GM12878 (cell line): ENCODE data around the gene DKK1. TPM values are rescaled to one million over a fixed set of nuclear protein-coding genes. Genes with fewer than 3 reads are reported as not detected.

Experiments used
- ATAC-seq: fragments of 200-7000 bp; cut with Tn5 transposase; 3 replicates; pipeline ENCODE4 v1.9.1; 2020; ENCODE audit warnings: mild to moderate bottlenecking, moderate library complexity
- Bru-seq: library from RNA; stranded (reverse); fragments of 400-500 nt; gene quantifications from one replicate; lab custom pipeline; 2021; lab: Mats Ljungman, UMichigan
- BruChase-seq, 2 experiments: library from RNA; stranded (reverse); fragments of 400-500 nt; gene quantifications; one replicate each; lab custom pipeline; 2021; lab: Mats Ljungman, UMichigan
- BruUV-seq: library from RNA; stranded (reverse); fragments of 400-500 nt; replicated peaks from 2 replicates; lab custom pipeline; 2021; lab: Mats Ljungman, UMichigan
- CTCF ChIA-PET: fragments of 300-600 bp; sonication (Branson Sonifier 250); formaldehyde crosslinking; extraction: SDS; loops from one replicate; lab custom pipeline; 2021; ENCODE audit warnings: inconsistent platforms; lab: Yijun Ruan, JAX
- POLR2A ChIA-PET: fragments of 350-600 bp; formaldehyde crosslinking; extraction: SDS; loops from one replicate; lab custom pipeline; 2021; ENCODE audit warnings: inconsistent platforms; lab: Charles Lee
- RAD21 ChIA-PET: fragments of 300-600 bp; sonication (Branson Sonifier 250); formaldehyde crosslinking; loops from one replicate; lab custom pipeline; 2023; ENCODE audit warnings: antibody characterized with exemption; ENCODE audit not compliant: unreplicated experiment; lab: Charles Lee
- SMC1A ChIA-PET: fragments of 300-600 bp; sonication (Branson Sonifier 250); formaldehyde crosslinking; loops from one replicate; lab custom pipeline; 2023; ENCODE audit not compliant: unreplicated experiment, uncharacterized antibody; lab: Charles Lee
- DNase-seq: peaks from one replicate; pipeline ENCODE4 v3.0.0-alpha.2; 2011; ENCODE audit warnings: low read depth, low spot score
- FAIRE-seq: peaks from 3 replicates; lab custom pipeline; 2011; peaks lifted over from hg19 to GRCh38; lab: Jason Lieb, UNC
- H2AFZ ChIP-seq: 2 replicates; pipeline ENCODE4 v1.6.0; 2011; ENCODE audit warnings: low read depth, low read length, control low read depth; ENCODE audit not compliant: control insufficient read depth
- H3K27ac ChIP-seq: 2 replicates; pipeline ENCODE4 v1.5.1; 2011; ENCODE audit warnings: control low read depth; ENCODE audit not compliant: control insufficient read depth, insufficient read depth
- H3K27me3 ChIP-seq, 2 experiments: replicated peaks in 1 of 2; 2 replicates each; pipeline versions ENCODE4 v1.6.0 to v1.6.1; 2011; ENCODE audit warnings: low read length in 1 of 2; ENCODE audit not compliant: control insufficient read depth in 2 of 2, insufficient read depth in 2 of 2
- H3K36me3 ChIP-seq, 2 experiments: 2 replicates each; pipeline ENCODE4 v1.5.1; 2011; ENCODE audit warnings: low read length in 1 of 2; ENCODE audit not compliant: control insufficient read depth in 2 of 2, insufficient read depth in 2 of 2
- H3K4me1 ChIP-seq: 2 replicates; pipeline ENCODE4 v1.6.1; 2011; ENCODE audit warnings: mild to moderate bottlenecking, low read length, moderate library complexity, mixed read lengths; ENCODE audit not compliant: control insufficient read depth, insufficient read depth
- H3K4me2 ChIP-seq: 2 replicates; pipeline ENCODE4 v1.6.0; 2011; ENCODE audit warnings: control low read depth; ENCODE audit not compliant: control insufficient read depth, insufficient read depth
- H3K4me3 ChIP-seq: fragments of 200-600 bp; sonication (generic); 2 replicates; pipeline ENCODE4 v1.5.1; 2016
- H3K79me2 ChIP-seq: 2 replicates; pipeline ENCODE4 v1.6.0; 2011; ENCODE audit warnings: low read length; ENCODE audit not compliant: control insufficient read depth, insufficient read depth
- H3K9ac ChIP-seq: 2 replicates; pipeline ENCODE4 v1.8.0; 2011; ENCODE audit warnings: low read length, control low read depth, mixed read lengths; ENCODE audit not compliant: control insufficient read depth, insufficient read depth
- H3K9me3 ChIP-seq: replicated peaks from 3 replicates; pipeline ENCODE4 v1.5.1; 2011; ENCODE audit warnings: mild to moderate bottlenecking, low read length; ENCODE audit not compliant: control insufficient read depth, insufficient read depth
- H4K20me1 ChIP-seq: 2 replicates; pipeline ENCODE4 v1.6.0; 2011; ENCODE audit not compliant: control insufficient read depth, insufficient read depth
- ATF2 ChIP-seq: IDR thresholded peaks from 2 replicates; pipeline ENCODE4 v1.6.1; 2012; ENCODE audit warnings: low read length, inconsistent platforms
- FOS ChIP-seq: IDR thresholded peaks from 3 replicates; pipeline ENCODE4 v1.6.1; 2011; ENCODE audit warnings: borderline replicate concordance; ENCODE audit not compliant: insufficient read length; ENCODE audit errors: extremely low read depth
- WGBS: methylation state at CpG from one replicate; pipeline ENCODE4 v1.1.6; 2016; ENCODE audit warnings: low lambda C conversion rate; ENCODE audit not compliant: insufficient replicate concordance, insufficient coverage; ENCODE audit errors: missing lambda C conversion rate; 5-methylcytosine and 5-hydroxymethylcytosine counted together
- in situ Hi-C: fragments of 300-500 bp; cut with MboI; formaldehyde crosslinking; loops from 9 replicates; pipeline ENCODE4 v1.14.3; 2018; ENCODE audit warnings: mixed read lengths
- intact Hi-C: fragments of 100-400 bp; cut with micrococcal nuclease; formaldehyde crosslinking; loops from one replicate; pipeline ENCODE4 v1.14.2; 2022; ENCODE audit not compliant: unreplicated experiment
- long read RNA-seq, 2 experiments: library from polyadenylated mRNA; unstranded; transcript quantifications; one replicate each; pipeline ENCODE4 v2.0.0, GENCODE V29; 2019 to 2020
- polyA minus RNA-seq, 3 experiments: library from RNA; depleted of rRNA, polyadenylated mRNA; stranded (reverse); fragments of >200 nt; gene quantifications; 2 replicates each; pipeline ENCODE4 v1.2.3, GENCODE V29; 2011
- polyA plus RNA-seq, 11 experiments: library from polyadenylated mRNA; depleted of rRNA in 4 of 11; unstranded in 6 of 11; stranded (reverse) in 5 of 11; fragments of >200 nt; fragmentation: Nextera tagmentation in 4 of 11; fragmentation: Illumina TruSeq in 1 of 11; extraction: Ambion mirVana in 4 of 11; extraction: Trizol in 1 of 11; gene quantifications; 1 replicate in 1 of 11; 2 replicates in 10 of 11; pipeline versions ENCODE4 v1.2.1 to v1.2.3, GENCODE V29; 2011 to 2016; ENCODE audit warnings: inconsistent platforms in 2 of 11, missing spikeins in 2 of 11, low read depth in 1 of 11
- total RNA-seq, 4 experiments: library from RNA; depleted of rRNA in 3 of 4; stranded (reverse); fragments of >200 nt in 3 of 4; fragmentation: Illumina TruSeq in 1 of 4; extraction: Trizol in 1 of 4; gene quantifications; 2 replicates each; pipeline versions ENCODE4 v1.2.1 to v1.2.3, GENCODE V29; 2013 to 2021
- TF ChIP-seq, protein P1 (sequence below), 3 experiments: IDR thresholded peaks in 2 of 3; conservative IDR thresholded peaks in 1 of 3; 2 replicates each; pipeline ENCODE4 v1.5.1; 2011; ENCODE audit warnings: low read depth in 3 of 3, low read length in 3 of 3, mild to moderate bottlenecking in 3 of 3, control low read depth in 2 of 3, moderate library complexity in 2 of 3, inconsistent platforms in 1 of 3, mixed read lengths in 1 of 3; ENCODE audit not compliant: control insufficient read depth in 2 of 3, insufficient read depth in 1 of 3; ENCODE audit errors: extremely low read depth in 1 of 3

The DKK1 gene, protein sequence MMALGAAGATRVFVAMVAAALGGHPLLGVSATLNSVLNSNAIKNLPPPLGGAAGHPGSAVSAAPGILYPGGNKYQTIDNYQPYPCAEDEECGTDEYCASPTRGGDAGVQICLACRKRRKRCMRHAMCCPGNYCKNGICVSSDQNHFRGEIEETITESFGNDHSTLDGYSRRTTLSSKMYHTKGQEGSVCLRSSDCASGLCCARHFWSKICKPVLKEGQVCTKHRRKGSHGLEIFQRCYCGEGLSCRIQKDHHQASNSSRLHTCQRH
- not detected in 2 replicates for total RNA-seq (2013; cell fraction: nucleolus; rRNA removed)
- total RNA-seq (2014; rRNA removed) (not detected in 2 replicates), total RNA-seq (2014; rRNA removed; fragmentation: Illumina TruSeq; extraction: Trizol) (not detected in 2 replicates), total RNA-seq (2021) (0.77 TPM in 1 of 2 replicates, not detected in the other), polyA plus RNA-seq (2011; rRNA removed) (not detected in 2 replicates), polyA plus RNA-seq (2014; fragmentation: Illumina TruSeq; extraction: Trizol) (not detected in 2 replicates), polyA plus RNA-seq (2014; fragmentation: Nextera tagmentation; extraction: Ambion mirVana) (not detected), polyA plus RNA-seq (2014; rRNA removed) (not detected in 2 replicates), polyA plus RNA-seq (2016; fragmentation: Nextera tagmentation; extraction: Ambion mirVana) (under 1 TPM; 0.12 to 0.33 TPM), polyA minus RNA-seq (2011; rRNA and poly(A)+ RNA removed) (not detected in 2 replicates), Bru-seq, nascent RNA (percentile 36 among the genes with signal in this experiment), BruChase-seq, experiment 1, labeled RNA remaining after a 6-hour chase (percentile 41 among the genes with signal in this experiment), BruChase-seq, experiment 2, labeled RNA remaining after a 2-hour chase (percentile 40 among the genes with signal in this experiment)
- not detected for polyA plus RNA-seq (2011; ENCODE audit: low read depth)
- polyA plus RNA-seq (2011; cell fraction: cytosol; rRNA removed): not detected in 2 replicates
- polyA plus RNA-seq (2011; cell fraction: nucleus; rRNA removed): not detected in 2 replicates
- not detected in 2 replicates for polyA plus RNA-seq (2012)
- 0.73 TPM in 1 of 2 replicates, not detected in the other for polyA minus RNA-seq (2011; cell fraction: cytosol; rRNA and poly(A)+ RNA removed)
- polyA minus RNA-seq (2011; cell fraction: nucleus; rRNA and poly(A)+ RNA removed): not detected in 2 replicates
- long read RNA-seq, experiment 1: 0 reads
- long read RNA-seq, experiment 2: 0 reads

DNA sequence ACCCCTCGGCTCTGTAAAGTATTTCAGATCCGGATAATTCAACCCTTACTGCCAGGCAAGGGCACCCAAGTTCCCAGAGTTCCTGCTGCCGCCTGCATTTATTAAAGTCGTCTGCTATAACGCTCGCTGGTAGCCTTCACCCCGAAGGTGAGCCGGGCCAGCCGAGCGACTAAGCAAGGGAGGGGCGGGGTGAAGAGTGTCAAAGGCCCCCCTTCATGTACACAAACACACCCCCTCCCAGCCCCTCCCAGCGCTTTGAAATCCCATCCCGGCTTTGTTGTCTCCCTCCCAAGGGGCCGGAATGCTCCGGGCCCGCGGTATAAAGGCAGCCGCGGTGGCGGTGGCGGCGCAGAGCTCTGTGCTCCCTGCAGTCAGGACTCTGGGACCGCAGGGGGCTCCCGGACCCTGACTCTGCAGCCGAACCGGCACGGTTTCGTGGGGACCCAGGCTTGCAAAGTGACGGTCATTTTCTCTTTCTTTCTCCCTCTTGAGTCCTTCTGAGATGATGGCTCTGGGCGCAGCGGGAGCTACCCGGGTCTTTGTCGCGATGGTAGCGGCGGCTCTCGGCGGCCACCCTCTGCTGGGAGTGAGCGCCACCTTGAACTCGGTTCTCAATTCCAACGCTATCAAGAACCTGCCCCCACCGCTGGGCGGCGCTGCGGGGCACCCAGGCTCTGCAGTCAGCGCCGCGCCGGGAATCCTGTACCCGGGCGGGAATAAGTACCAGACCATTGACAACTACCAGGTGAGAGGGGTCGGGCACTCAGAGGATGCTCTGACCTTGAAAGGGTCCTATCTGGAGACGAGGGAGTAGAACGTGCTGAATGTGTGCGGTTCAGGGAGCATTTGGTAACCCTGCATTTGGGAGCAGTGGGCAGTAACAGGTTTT lies at the start of gene DKK1:
TSS of gene DKK1 (plus strand) at position 349 of the 889 bp plus-strand sequence. CDS start at position 503, 154 bp downstream.
- no peak within 1 kb of the TSS; the same call in 1 of the 2 replicates for H2AFZ ChIP-seq
- H3K9me3 ChIP-seq: no peaks in the 10 kb centered on the region
- intact Hi-C loops (no loop called here), in situ Hi-C loops (loop anchor here (10.0 kb wide), 1 partner anchor 171 kb away; no protein-coding TSS in a partner anchor)
- RAD21 ChIA-PET: interaction anchor here (0.6 kb wide), 1 partner anchor 1307 kb away, joined by 3 read pairs; no protein-coding TSS in a partner anchor
- H3K4me3 ChIP-seq: no peak within 1 kb of the TSS
- no peak within 1 kb of the TSS for H3K4me2 ChIP-seq
- no TSS peak for BruUV-seq
- POLR2A ChIA-PET: no interaction called here
- peaks cover 7 to 8% of the 10 kb centered on the region in 2 experiments for H3K27me3 ChIP-seq
- CTCF ChIA-PET: interaction anchor here (0.6 kb wide), 1 partner anchor 99 kb away, joined by 3 read pairs; no protein-coding TSS in a partner anchor
- SMC1A ChIA-PET: no interaction called here
- H3K36me3 ChIP-seq: no peaks in the 10 kb centered on the region
- FAIRE-seq: no peak
- no peak within 1 kb of the TSS for H3K27ac ChIP-seq
- TF ChIP-seq FOS: no peak
- TF ChIP-seq, protein P1, sequence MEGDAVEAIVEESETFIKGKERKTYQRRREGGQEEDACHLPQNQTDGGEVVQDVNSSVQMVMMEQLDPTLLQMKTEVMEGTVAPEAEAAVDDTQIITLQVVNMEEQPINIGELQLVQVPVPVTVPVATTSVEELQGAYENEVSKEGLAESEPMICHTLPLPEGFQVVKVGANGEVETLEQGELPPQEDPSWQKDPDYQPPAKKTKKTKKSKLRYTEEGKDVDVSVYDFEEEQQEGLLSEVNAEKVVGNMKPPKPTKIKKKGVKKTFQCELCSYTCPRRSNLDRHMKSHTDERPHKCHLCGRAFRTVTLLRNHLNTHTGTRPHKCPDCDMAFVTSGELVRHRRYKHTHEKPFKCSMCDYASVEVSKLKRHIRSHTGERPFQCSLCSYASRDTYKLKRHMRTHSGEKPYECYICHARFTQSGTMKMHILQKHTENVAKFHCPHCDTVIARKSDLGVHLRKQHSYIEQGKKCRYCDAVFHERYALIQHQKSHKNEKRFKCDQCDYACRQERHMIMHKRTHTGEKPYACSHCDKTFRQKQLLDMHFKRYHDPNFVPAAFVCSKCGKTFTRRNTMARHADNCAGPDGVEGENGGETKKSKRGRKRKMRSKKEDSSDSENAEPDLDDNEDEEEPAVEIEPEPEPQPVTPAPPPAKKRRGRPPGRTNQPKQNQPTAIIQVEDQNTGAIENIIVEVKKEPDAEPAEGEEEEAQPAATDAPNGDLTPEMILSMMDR (IDR thresholded peaks at IDR 0.05 in 2 of 3, conservative IDR thresholded peaks at IDR 0.05 in 1 of 3; ENCODE audit: control insufficient read depth in 2 of 3, extremely low read depth in 1 of 3, insufficient read depth in 1 of 3, low read depth in 3 of 3, low read length in 3 of 3): peak; percentile 42 to 60 (median 56)
- no peak for TF ChIP-seq ATF2
- peak; percentile 77 for ATAC-seq
- WGBS: 17% methylated on average over 50 of the region's 55 CpGs
- no peak within 1 kb of the TSS for H3K9ac ChIP-seq
- no peaks in the 10 kb centered on the region for H3K4me1 ChIP-seq
- no peaks in the 10 kb centered on the region for H3K79me2 ChIP-seq
- H4K20me1 ChIP-seq: no peaks in the 10 kb centered on the region
- DNase-seq: no peak
